ENCODE results near the gene LRP4.

DNA sequence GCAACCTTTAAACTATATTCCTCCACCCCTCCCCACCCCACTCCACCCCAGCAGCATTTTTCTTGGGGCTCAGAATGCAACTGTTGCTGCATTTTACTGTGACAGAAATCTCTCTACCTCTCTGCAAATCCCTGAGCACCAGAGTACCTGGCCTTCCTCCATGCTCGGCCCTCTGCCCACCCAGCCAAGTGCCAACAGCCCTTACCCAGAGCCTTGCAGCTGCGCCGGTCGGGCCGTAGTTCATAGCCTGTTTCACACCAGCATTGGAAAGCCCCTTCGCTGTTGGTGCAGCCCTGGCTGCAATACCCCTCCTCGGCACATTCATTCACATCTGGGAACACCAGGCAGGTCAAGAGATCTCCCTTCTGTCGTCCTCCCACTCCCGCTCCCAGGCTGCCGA is 23.4 kb downstream of the LRP4 start:
- TF ChIP-seq POLR2AphosphoS5 (IDR thresholded peaks at IDR 0.05; ENCODE audit: low read depth, low read length): no peak
- no peak for TF ChIP-seq CTCF (IDR thresholded peaks at IDR 0.05; ENCODE audit: control extremely low read depth in 1 of 3, insufficient read depth in 1 of 3, low read depth in 1 of 3, low read length in 3 of 3)
- TF ChIP-seq RBBP5 (IDR thresholded peaks at IDR 0.05; ENCODE audit: borderline replicate concordance, low read depth, low read length): no peak
